ENCODE results near the gene SEPTIN1.
"Not testable (repeated sequence)": the region's sequence is repeated elsewhere in the genome, so short reads cannot be mapped to it uniquely, and the experiment has no call there.

SEPTIN1 gene

GRCh38 chr16:30401768-30402425 is 19.5 kb upstream of the SEPTIN1 start:
- no peak for DNase-seq (ENCODE audit: low read depth in 2 of 2)

GRCh38 chr16:30399435-30400186 is 17.2 kb upstream of the SEPTIN1 start:
- DNase-seq (ENCODE audit: low read depth in 2 of 2) = no peak

- no peak for DNase-seq (ENCODE audit: low read depth in 2 of 2)
Observed at GRCh38 chr16:30398661-30399434, 16.5 kb upstream of the SEPTIN1 start.

GRCh38 chr16:30397776-30398660 is 15.7 kb upstream of the SEPTIN1 start:
- no peak for DNase-seq (ENCODE audit: low read depth in 2 of 2)

GRCh38 chr16:30397056-30397455 is 14.7 kb upstream of the SEPTIN1 start:
- no peak for DNase-seq (ENCODE audit: low read depth in 2 of 2)

- DNase-seq (ENCODE audit: low read depth in 2 of 2) = not testable (repeated sequence)
Observed at GRCh38 chr16:30396627-30397026, 14.3 kb upstream of the SEPTIN1 start.

GRCh38 chr16:30395992-30396585 is 13.7 kb upstream of the SEPTIN1 start:
- no peak for DNase-seq (ENCODE audit: low read depth in 2 of 2)

- DNase-seq (ENCODE audit: low read depth in 2 of 2) = no peak
Observed at GRCh38 chr16:30395155-30395991, 13.0 kb upstream of the SEPTIN1 start, which contains the start of gene ZNF48. Gene ZNF48 (plus strand): TSS chr16:30395420. CDS start chr16:30395795, 375 bp downstream.

GRCh38 chr16:30394592-30395154 is 12.3 kb upstream of the SEPTIN1 start:
- DNase-seq (ENCODE audit: low read depth in 2 of 2) = no peak

GRCh38 chr16:30383521-30383920 is 1.2 kb upstream of the SEPTIN1 start:
- DNase-seq (ENCODE audit: low read depth in 2 of 2) = no peak

GRCh38 chr16:30381291-30382041 is 895 bp downstream of the SEPTIN1 start:
- no peak for DNase-seq (ENCODE audit: low read depth in 2 of 2)

- DNase-seq (ENCODE audit: low read depth in 2 of 2) = no peak
Observed at GRCh38 chr16:30380803-30381208, 1.6 kb downstream of the SEPTIN1 start.

- DNase-seq (ENCODE audit: low read depth in 2 of 2) = no peak
Observed at GRCh38 chr16:30380072-30380802, 2.1 kb downstream of the SEPTIN1 start.

GRCh38 chr16:30379158-30379783 is 3.1 kb downstream of the SEPTIN1 start:
- no peak for DNase-seq (ENCODE audit: low read depth in 2 of 2)

GRCh38 chr16:30378236-30379157 is 3.9 kb downstream of the SEPTIN1 start:
- peak; percentile 99 to 100 for DNase-seq (ENCODE audit: low read depth in 2 of 2)

- DNase-seq (ENCODE audit: low read depth in 2 of 2) = peak; percentile 71 to 82
Observed at GRCh38 chr16:30377812-30378235, 4.5 kb downstream of the SEPTIN1 start.
